ENCODE data around the gene DENND6B.

GRCh38 chr22:50316114-50317065 lies 10.4 kb downstream of the DENND6B start:
- no peak for TF ChIP-seq CTCF (conservative IDR thresholded peaks at IDR 0.05)
- no peak for TF ChIP-seq ZFX (IDR thresholded peaks at IDR 0.05)

All from C4-2B (cell line).